Measurements from ENCODE around the gene ZNF24. TPM values are rescaled to one million over a fixed set of nuclear protein-coding genes. Genes with fewer than 3 reads are reported as not detected.
A peak's percentile ranks its signal among the peaks of the same experiment; 100 is the strongest.

The ZNF24 gene
- total RNA-seq, 2 donors from 2014 or later = 74.7 to 92.1 TPM

DNA sequence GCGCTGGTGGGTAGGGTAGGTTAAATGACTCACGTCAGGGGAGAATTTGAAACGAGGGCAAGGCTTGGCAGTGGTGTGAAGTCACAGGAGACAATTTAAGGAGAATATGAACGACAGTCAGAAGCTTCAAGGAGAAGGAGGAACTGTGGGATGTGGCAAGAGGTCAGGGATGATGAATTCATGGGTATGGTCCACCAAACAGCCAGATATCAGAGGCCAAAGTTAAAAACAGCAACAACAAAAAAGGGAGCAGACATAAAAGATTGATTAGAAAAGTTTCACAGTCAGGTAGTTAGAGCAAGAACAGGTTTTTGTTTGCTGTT lies 34.3 kb upstream of the ZNF24 start:
- TF ChIP-seq, protein P1, sequence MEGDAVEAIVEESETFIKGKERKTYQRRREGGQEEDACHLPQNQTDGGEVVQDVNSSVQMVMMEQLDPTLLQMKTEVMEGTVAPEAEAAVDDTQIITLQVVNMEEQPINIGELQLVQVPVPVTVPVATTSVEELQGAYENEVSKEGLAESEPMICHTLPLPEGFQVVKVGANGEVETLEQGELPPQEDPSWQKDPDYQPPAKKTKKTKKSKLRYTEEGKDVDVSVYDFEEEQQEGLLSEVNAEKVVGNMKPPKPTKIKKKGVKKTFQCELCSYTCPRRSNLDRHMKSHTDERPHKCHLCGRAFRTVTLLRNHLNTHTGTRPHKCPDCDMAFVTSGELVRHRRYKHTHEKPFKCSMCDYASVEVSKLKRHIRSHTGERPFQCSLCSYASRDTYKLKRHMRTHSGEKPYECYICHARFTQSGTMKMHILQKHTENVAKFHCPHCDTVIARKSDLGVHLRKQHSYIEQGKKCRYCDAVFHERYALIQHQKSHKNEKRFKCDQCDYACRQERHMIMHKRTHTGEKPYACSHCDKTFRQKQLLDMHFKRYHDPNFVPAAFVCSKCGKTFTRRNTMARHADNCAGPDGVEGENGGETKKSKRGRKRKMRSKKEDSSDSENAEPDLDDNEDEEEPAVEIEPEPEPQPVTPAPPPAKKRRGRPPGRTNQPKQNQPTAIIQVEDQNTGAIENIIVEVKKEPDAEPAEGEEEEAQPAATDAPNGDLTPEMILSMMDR (conservative IDR thresholded peaks at IDR 0.05) = no peak
- WGBS, 2 experiments (ENCODE audit: insufficient coverage in 1 of 2, insufficient read length in 1 of 2) = 74 to 86% methylated on average over 2 to 4 of the region's 4 CpGs
- Histone ChIP-seq H3K4me1 (ENCODE audit: control insufficient read depth, insufficient read depth, low read length) (peaks cover 8% of the 10 kb centered on the region), H3K27ac (ENCODE audit: low read depth, low read length) (no peak overlapping the region), H3K9ac (ENCODE audit: extremely low read depth, low read length, poor library complexity, severe bottlenecking) (no peak overlapping the region), H3K27me3 (ENCODE audit: control insufficient read depth, insufficient read depth, low read length, poor library complexity, severe bottlenecking) (no peaks in the 10 kb centered on the region), H3K36me3 (ENCODE audit: control insufficient read depth, insufficient read depth, low read length) (no peaks in the 10 kb centered on the region), H3K4me3 (ENCODE audit: low read length) (no peak overlapping the region), H3K9me3 (ENCODE audit: control insufficient read depth, low read length) (peaks cover 10% of the 10 kb centered on the region)
- Mint-ChIP-seq H3K4me3 (no peak overlapping the region), H3K4me1 (peaks cover 14% of the 10 kb centered on the region), H3K36me3 (ENCODE audit: low read depth) (peaks cover 4% of the 10 kb centered on the region), H3K9me3 (peaks cover 14% of the 10 kb centered on the region), H3K27ac (no peak overlapping the region), H3K27me3 (ENCODE audit: insufficient read depth) (peaks cover 3% of the 10 kb centered on the region)
- DNase-seq = no peak

DNA sequence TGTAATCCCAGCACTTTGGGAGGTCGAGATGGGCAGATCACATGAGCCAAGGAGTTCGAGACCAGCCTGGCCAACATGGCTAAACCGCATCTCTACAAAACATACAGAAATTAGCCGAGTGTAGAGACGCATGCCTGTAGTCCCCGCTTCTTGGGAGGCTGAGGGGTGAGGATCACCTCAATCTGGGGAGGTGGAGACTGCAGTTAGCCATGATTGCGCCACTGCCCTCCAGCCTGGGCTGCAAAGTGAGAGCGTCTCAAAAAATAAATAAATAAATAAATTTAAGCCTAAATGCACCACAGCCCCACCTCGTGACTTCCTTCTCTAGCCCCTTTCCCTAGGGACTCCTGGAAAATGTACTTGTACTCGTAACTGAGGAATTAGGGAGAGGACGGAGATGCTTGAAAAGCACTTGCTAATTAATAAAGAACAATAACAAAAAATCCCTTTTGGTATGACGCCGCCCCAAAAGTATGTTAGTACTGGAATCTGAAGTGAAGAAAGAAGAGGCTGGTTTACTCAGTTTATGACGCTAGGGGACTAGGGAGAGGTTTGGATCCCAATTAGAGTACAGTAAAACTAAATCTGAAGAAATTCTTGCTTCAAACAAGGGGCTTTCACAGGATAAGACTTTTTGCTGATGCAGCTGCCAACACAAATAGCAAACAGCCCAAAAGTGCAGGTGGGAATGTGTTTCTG lies 33.8 kb upstream of the ZNF24 start:
- peak overlapping the region; percentile 50 for H3K27ac Mint-ChIP-seq
- peak overlapping the region; percentile 73 for H3K4me3 Mint-ChIP-seq
- TF ChIP-seq, protein P1 (conservative IDR thresholded peaks at IDR 0.05) = no peak
- H3K27me3 Mint-ChIP-seq (ENCODE audit: insufficient read depth) = peaks cover 3% of the 10 kb centered on the region
- DNase-seq = no peak
- no peak overlapping the region for H3K27ac ChIP-seq (ENCODE audit: low read depth, low read length)
- no peaks in the 10 kb centered on the region for H3K27me3 ChIP-seq (ENCODE audit: control insufficient read depth, insufficient read depth, low read length, poor library complexity, severe bottlenecking)
- no peaks in the 10 kb centered on the region for H3K36me3 ChIP-seq (ENCODE audit: control insufficient read depth, insufficient read depth, low read length)
- peak overlapping the region; percentile 87 for H3K4me3 ChIP-seq (ENCODE audit: low read length)
- H3K4me1 ChIP-seq (ENCODE audit: control insufficient read depth, insufficient read depth, low read length) = peaks cover 3% of the 10 kb centered on the region
- no peak overlapping the region for H3K9ac ChIP-seq (ENCODE audit: extremely low read depth, low read length, poor library complexity, severe bottlenecking)
- H3K4me1 Mint-ChIP-seq = peaks cover 11% of the 10 kb centered on the region
- H3K9me3 Mint-ChIP-seq = peaks cover 14% of the 10 kb centered on the region
- peaks cover 4% of the 10 kb centered on the region for H3K36me3 Mint-ChIP-seq (ENCODE audit: low read depth)
- peaks cover 10% of the 10 kb centered on the region for H3K9me3 ChIP-seq (ENCODE audit: control insufficient read depth, low read length)
- WGBS, 2 experiments (ENCODE audit: insufficient coverage in 1 of 2, insufficient read length in 1 of 2) = 87 to 89% methylated on average over 7 to 12 of the region's 14 CpGs

DNA sequence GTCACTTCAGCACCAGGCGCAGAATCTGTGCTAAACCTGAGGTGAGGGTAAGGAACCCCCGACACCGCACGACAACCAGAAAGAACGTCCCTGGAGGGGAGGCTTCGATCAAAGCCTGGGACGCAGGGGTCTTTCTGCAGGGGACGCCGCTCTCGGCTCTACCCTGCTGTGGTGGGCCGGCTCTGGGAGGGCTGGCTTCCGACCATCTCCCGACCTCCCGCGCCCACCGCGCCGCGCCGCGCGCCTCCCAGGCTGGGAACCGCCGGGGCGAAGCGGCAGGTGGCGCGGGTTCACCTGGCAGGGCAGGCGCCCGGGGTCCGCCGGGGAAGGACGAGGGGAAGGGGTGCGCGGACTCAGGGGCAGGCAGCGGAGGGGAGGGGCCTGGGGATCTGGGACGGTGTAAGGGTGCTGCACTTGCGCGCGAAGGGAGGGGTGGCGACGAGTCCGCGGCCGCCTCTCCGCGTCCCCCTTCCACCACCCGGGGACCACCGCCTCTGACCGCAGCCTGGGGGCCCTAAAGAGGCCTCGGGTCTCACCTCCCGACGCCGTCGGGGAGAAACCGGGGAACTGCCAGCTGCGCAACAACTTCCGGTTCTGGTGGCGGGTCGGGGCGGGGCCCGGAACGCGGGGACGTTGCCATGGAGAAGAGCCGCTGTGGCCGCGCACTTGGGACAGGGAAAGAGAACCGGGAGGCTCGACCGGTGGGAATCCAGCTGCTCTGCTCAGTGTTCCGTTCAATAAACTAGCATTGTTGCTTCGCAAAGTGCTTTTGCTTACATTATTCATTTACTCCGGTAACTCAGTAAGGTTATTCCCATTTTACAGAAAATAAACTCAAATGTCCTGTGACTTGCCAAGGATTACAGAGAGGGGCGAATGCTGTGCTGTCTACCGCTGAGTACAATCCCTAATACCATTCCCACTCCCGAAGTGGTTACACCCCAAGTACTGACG lies 32.8 kb upstream of the ZNF24 start, which contains the start of gene ZNF396:
ZNF396 (minus strand) TSS at position 596 of the 954 bp plus-strand sequence. CDS start 3,045 bp downstream, outside the sequence.
- H3K27me3 Mint-ChIP-seq (ENCODE audit: insufficient read depth) = peaks cover 3% of the 10 kb centered on the region
- no peaks in the 10 kb centered on the region for H3K4me1 ChIP-seq (ENCODE audit: control insufficient read depth, insufficient read depth, low read length)
- H3K4me3 Mint-ChIP-seq = peak within 1 kb of the TSS; percentile 73
- H3K4me3 ChIP-seq (ENCODE audit: low read length) = peak within 1 kb of the TSS; percentile 87
- no peaks in the 10 kb centered on the region for H3K36me3 ChIP-seq (ENCODE audit: control insufficient read depth, insufficient read depth, low read length)
- TF ChIP-seq, protein P1 (conservative IDR thresholded peaks at IDR 0.05) = no peak
- H3K9ac ChIP-seq (ENCODE audit: extremely low read depth, low read length, poor library complexity, severe bottlenecking) = peak within 1 kb of the TSS; percentile 59
- H3K27me3 ChIP-seq (ENCODE audit: control insufficient read depth, insufficient read depth, low read length, poor library complexity, severe bottlenecking) = no peaks in the 10 kb centered on the region
- peaks cover 9% of the 10 kb centered on the region for H3K9me3 Mint-ChIP-seq
- peaks cover 5% of the 10 kb centered on the region for H3K9me3 ChIP-seq (ENCODE audit: control insufficient read depth, low read length)
- 5 to 11% methylated on average over 20 to 78 of the region's 78 CpGs for WGBS, 2 experiments (ENCODE audit: insufficient coverage in 1 of 2, insufficient read length in 1 of 2)
- H3K4me1 Mint-ChIP-seq = peaks cover 14% of the 10 kb centered on the region
- DNase-seq = peak; percentile 95
- H3K27ac Mint-ChIP-seq = peak within 1 kb of the TSS; percentile 79
- no peak within 1 kb of the TSS for H3K27ac ChIP-seq (ENCODE audit: low read depth, low read length)
- H3K36me3 Mint-ChIP-seq (ENCODE audit: low read depth) = peaks cover 6% of the 10 kb centered on the region
